Thyroid gland (tissue), 4 donors: ENCODE measurements around the gene PPP2R1A. TPM values are rescaled to one million over a fixed set of nuclear protein-coding genes. Genes with fewer than 3 reads are reported as not detected.
"Not testable (repeated sequence)": the region's sequence is repeated elsewhere in the genome, so short reads cannot be mapped to it uniquely, and the experiment has no call there.

Experiments used
- DNase-seq, 2 donors: peaks; one replicate each; pipeline ENCODE4 v3.0.0-alpha.2; 2019
- H3K27ac ChIP-seq, 3 donors: fragments of 200-600 bp; sonication (generic); 1 replicate in 2 of 3; 2 replicates in 1 of 3; pipeline ENCODE4 v1.5.1; 2016 to 2019; ENCODE audit warnings: mild to moderate bottlenecking in 1 of 3, moderate library complexity in 1 of 3
- H3K27me3 ChIP-seq: fragments of 200-600 bp; sonication (generic); one replicate; pipeline ENCODE4 v1.5.1; 2019
- H3K36me3 ChIP-seq, 2 donors: fragments of 200-600 bp; sonication (generic); one replicate each; pipeline ENCODE4 v1.5.1; 2016 to 2019
- H3K4me1 ChIP-seq, 2 donors: fragments of 200-600 bp; sonication (generic); one replicate each; pipeline ENCODE4 v1.5.1; 2017 to 2019
- H3K4me3 ChIP-seq, 3 donors: fragments of 200-600 bp; sonication (generic); replicated peaks in 1 of 3; 1 replicate in 2 of 3; 2 replicates in 1 of 3; pipeline ENCODE4 v1.5.1; 2016; ENCODE audit warnings: mild to moderate bottlenecking in 1 of 3
- H3K9me3 ChIP-seq: fragments of 200-600 bp; sonication (generic); one replicate; pipeline ENCODE4 v1.5.1; 2017
- POLR2A ChIP-seq, 2 donors: fragments of 450-650 bp; IDR thresholded peaks; one replicate each; pipeline ENCODE4 v1.6.1; 2017; ENCODE audit warnings: antibody characterized with exemption in 2 of 2, mild to moderate bottlenecking in 2 of 2, moderate library complexity in 1 of 2
- WGBS, 2 donors: methylation state at CpG; one replicate each; pipeline ENCODE4 v1.1.5; 2017; 5-methylcytosine and 5-hydroxymethylcytosine counted together
- intact Hi-C: fragments of 100-400 bp; cut with DNase I; formaldehyde crosslinking; loops from one replicate; pipeline ENCODE4 v1.15.1; 2023
- total RNA-seq, 4 donors: library from RNA; depleted of rRNA; stranded (reverse); fragments of >200 nt; gene quantifications; one replicate each; pipeline ENCODE4 v1.2.3, GENCODE V29; 2016
- TF ChIP-seq, protein P1 (sequence below), 6 experiments: fragments of 200-600 bp in 3 of 6; fragments of 450-650 bp in 3 of 6; sonication (generic) in 3 of 6; IDR thresholded peaks; one replicate each; pipeline ENCODE4 v1.5.1; 2016 to 2019; ENCODE audit warnings: antibody characterized with exemption in 6 of 6, mild to moderate bottlenecking in 2 of 6, inconsistent platforms in 1 of 6, moderate library complexity in 1 of 6

Gene PPP2R1A
- total RNA-seq, 4 donors from 2014 or later: 120 to 272 (median 258) TPM

DNA sequence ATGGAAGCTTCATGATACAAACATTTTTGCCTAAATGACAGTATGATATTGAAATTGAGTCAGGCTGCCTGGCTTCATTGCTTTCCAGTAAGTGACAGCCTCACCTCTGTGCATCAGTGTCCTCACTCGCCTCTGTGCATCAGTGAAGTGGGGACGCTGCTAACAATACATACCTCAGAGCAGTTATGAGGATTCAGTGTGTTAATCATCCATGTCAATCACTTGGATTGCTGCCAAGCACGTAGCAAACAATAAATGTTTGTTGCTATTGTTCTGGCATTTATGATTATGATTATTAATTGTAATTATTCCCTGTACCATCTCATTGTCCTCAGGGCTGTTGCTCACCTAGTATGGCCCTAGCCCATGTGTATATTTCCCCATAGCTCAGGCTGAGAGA, 8.8 kb downstream of the PPP2R1A start:
- no peaks in the 10 kb centered on the region for H3K9me3 ChIP-seq
- intact Hi-C loops: no loop called here
- 62 to 65% methylated on average over 3 of the region's 3 CpGs for WGBS, 2 donors
- peaks cover 0 to 11% of the 10 kb centered on the region in 2 donors for H3K4me1 ChIP-seq
- H3K36me3 ChIP-seq: peaks cover 19 to 34% of the 10 kb centered on the region in 2 donors
- TF ChIP-seq, protein P1, sequence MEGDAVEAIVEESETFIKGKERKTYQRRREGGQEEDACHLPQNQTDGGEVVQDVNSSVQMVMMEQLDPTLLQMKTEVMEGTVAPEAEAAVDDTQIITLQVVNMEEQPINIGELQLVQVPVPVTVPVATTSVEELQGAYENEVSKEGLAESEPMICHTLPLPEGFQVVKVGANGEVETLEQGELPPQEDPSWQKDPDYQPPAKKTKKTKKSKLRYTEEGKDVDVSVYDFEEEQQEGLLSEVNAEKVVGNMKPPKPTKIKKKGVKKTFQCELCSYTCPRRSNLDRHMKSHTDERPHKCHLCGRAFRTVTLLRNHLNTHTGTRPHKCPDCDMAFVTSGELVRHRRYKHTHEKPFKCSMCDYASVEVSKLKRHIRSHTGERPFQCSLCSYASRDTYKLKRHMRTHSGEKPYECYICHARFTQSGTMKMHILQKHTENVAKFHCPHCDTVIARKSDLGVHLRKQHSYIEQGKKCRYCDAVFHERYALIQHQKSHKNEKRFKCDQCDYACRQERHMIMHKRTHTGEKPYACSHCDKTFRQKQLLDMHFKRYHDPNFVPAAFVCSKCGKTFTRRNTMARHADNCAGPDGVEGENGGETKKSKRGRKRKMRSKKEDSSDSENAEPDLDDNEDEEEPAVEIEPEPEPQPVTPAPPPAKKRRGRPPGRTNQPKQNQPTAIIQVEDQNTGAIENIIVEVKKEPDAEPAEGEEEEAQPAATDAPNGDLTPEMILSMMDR (IDR thresholded peaks at IDR 0.05): no peak
- TF ChIP-seq POLR2A (IDR thresholded peaks at IDR 0.05): no peak
- no peak overlapping the region for H3K27ac ChIP-seq
- no peaks in the 10 kb centered on the region for H3K27me3 ChIP-seq
- no peak for DNase-seq
- H3K4me3 ChIP-seq: no peak overlapping the region

DNA sequence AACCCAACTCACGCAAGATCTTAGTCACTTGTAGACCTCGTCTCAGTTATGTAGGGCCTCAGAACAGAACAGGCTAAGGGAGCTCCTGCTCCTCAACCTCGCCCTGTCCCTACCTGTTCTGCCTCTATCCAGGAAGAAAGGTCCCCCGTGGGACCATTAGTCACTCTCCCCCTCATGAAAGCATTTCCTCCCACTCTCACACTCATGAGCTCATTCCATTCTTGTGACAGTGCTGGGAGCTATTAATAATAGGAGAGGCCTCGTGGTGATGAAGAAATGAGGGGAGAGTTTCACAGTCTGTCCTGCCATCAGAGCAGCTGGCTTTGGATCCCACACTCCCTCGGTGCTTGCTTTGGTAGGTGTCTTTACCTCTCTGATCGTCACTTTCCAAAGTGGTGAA, 10.2 kb downstream of the PPP2R1A start:
- intact Hi-C loops: no loop called here
- H3K36me3 ChIP-seq: peaks cover 26 to 47% of the 10 kb centered on the region in 2 donors
- TF ChIP-seq POLR2A (IDR thresholded peaks at IDR 0.05): no peak
- TF ChIP-seq, protein P1 (IDR thresholded peaks at IDR 0.05): no peak
- H3K4me3 ChIP-seq: no peak overlapping the region
- DNase-seq: peak in 1 of 2 donors; percentile 4
- H3K27me3 ChIP-seq: no peaks in the 10 kb centered on the region
- WGBS, 2 donors: 67 to 75% methylated on average over 7 of the region's 7 CpGs
- peaks cover 0 to 7% of the 10 kb centered on the region in 2 donors for H3K4me1 ChIP-seq
- H3K9me3 ChIP-seq: no peaks in the 10 kb centered on the region
- no peak overlapping the region for H3K27ac ChIP-seq

DNA sequence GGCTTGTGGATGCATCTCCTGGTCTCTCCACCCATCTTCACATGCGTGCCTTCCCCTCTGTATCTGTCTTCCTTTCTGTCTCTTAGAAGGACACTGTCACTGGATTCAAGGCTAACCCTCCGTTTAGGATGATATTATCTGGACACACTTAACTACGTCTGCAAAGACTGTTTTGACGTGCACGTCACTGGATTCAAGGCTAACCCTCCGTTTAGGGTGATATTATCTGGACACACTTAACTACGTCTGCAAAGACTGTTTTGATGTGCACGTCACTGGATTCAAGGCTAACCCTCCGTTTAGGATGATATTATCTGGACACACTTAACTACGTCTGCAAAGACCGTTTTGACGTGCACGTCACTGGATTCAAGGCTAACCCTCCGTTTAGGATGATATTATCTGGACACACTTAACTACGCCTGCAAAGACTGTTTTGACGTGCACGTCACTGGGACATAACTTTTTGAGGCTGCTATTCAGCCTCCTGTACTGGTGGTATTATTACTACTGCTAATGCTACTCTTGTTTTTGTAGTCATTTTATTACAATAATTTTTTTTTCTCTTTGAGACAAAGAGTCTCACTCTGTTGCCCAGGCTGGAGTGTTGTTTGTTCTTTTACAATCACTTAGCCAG, 11.0 kb downstream of the PPP2R1A start:
- H3K4me3 ChIP-seq, H3K9me3 ChIP-seq, H3K27me3 ChIP-seq, intact Hi-C loops, DNase-seq, H3K27ac ChIP-seq, H3K4me1 ChIP-seq: not testable (repeated sequence)
- H3K36me3 ChIP-seq: peaks cover 35 to 47% of the 10 kb centered on the region in 2 donors
- 85 to 86% methylated on average over 17 of the region's 17 CpGs for WGBS, 2 donors

DNA sequence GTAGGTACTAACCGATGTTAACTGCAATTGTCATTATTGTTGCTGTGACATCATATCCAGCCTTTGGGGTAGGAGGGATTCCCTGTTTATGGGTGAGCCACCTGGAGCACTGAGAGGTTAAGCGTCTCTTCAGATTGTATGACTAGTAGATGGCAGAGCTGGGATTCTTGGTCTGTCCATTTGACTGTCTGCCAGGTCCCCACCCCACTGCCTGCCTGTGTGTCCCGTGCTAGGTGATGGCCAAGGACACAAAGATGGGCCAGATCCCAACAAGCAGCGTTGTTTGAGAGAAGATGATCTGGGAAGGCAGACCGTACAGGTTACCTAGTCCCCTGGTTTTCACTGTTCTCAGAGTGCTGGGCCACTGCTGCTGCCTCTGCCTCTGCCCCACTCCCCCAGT, 16.6 kb downstream of the PPP2R1A start:
- Histone ChIP-seq H3K27ac (no peak overlapping the region), H3K9me3 (no peaks in the 10 kb centered on the region), H3K4me1 (no peaks in the 10 kb centered on the region), H3K36me3 (peaks cover 62 to 84% of the 10 kb centered on the region in 2 donors), H3K4me3 (no peak overlapping the region), H3K27me3 (no peaks in the 10 kb centered on the region)
- no peak for DNase-seq
- WGBS, 2 donors: 90 to 96% methylated on average over 5 of the region's 5 CpGs
- intact Hi-C loops: no loop called here
- TF ChIP-seq, protein P1 (IDR thresholded peaks at IDR 0.05): no peak

DNA sequence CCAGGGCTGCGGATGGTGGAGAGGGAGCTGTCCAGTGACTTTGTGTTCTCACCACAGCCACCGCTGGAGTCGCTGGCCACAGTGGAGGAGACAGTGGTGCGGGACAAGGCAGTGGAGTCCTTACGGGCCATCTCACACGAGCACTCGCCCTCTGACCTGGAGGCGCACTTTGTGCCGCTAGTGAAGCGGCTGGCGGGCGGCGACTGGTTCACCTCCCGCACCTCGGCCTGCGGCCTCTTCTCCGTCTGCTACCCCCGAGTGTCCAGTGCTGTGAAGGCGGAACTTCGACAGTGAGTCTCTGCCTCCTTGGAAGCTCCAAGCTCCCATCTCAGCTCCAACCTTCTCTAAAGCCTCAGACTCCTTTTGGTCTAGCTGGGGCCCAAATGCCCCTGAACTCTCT, 21.4 kb downstream of the PPP2R1A start:
- H3K36me3 ChIP-seq: peaks cover 69 to 87% of the 10 kb centered on the region in 2 donors
- 95 to 96% methylated on average over 20 of the region's 20 CpGs for WGBS, 2 donors
- intact Hi-C loops: no loop called here
- no peaks in the 10 kb centered on the region for H3K27me3 ChIP-seq
- no peak overlapping the region for H3K4me3 ChIP-seq
- H3K4me1 ChIP-seq: no peaks in the 10 kb centered on the region
- H3K27ac ChIP-seq: no peak overlapping the region
- DNase-seq: no peak
- TF ChIP-seq, protein P1 (IDR thresholded peaks at IDR 0.05): no peak
- no peak for TF ChIP-seq POLR2A (IDR thresholded peaks at IDR 0.05)
- no peaks in the 10 kb centered on the region for H3K9me3 ChIP-seq
